SH-SY5Y (cell line): ENCODE data around the gene CAPN1.

Experiments used
- GATA2 ChIP-seq: IDR thresholded peaks from 2 replicates; pipeline ENCODE4 v1.6.1; 2011; ENCODE audit warnings: mild to moderate bottlenecking, low read depth, low read length
- GATA3 ChIP-seq: IDR thresholded peaks from 2 replicates; pipeline ENCODE4 v1.6.1; 2011; ENCODE audit warnings: low read depth, mild to moderate bottlenecking, low read length, moderate library complexity

DNA sequence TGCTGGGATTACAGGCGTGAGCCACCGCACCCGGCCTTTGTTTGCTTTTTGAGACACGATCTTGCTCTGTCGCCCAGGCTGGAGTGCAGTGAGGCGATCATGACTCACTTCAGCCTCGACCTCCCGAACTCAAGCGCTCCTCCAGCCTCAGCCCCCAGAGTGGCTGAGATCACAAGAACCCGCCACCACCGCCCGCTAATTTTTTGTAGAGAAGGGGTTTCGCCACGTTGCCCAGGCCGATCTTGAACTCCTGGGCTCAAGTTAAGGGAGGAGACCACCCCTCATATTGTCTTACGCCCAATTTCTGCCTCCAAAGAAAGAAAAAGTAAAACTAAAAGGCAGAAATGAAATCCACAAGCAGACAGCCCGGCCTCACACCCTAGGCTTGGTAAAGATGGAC lies 78.6 kb downstream of the CAPN1 start:
- no peak for TF ChIP-seq GATA2
- TF ChIP-seq GATA3, result no peak
